HEK293T (cell line): ENCODE data around the gene TMEM94.

ENCODE experiments used
- BHLHE40 ChIP-seq: fragments of 450-650 bp; IDR thresholded peaks from 2 replicates; pipeline ENCODE4 v1.6.1; 2016; ENCODE audit warnings: mild to moderate bottlenecking, moderate library complexity, borderline replicate concordance
- ELF4 ChIP-seq: fragments of 450-650 bp; IDR thresholded peaks from 2 replicates; pipeline ENCODE4 v1.6.1; 2017; ENCODE audit warnings: antibody characterized with exemption
- FOXA1 ChIP-seq: fragments of 450-650 bp; IDR thresholded peaks from 2 replicates; pipeline ENCODE4 v1.6.1; 2016; ENCODE audit warnings: mild to moderate bottlenecking
- FOXK2 ChIP-seq: fragments of 450-650 bp; IDR thresholded peaks from 2 replicates; pipeline ENCODE4 v1.6.1; 2016; ENCODE audit warnings: mild to moderate bottlenecking
- FOXM1 ChIP-seq: fragments of 450-650 bp; IDR thresholded peaks from 2 replicates; pipeline ENCODE4 v1.6.1; 2017; ENCODE audit warnings: mild to moderate bottlenecking, borderline replicate concordance
- HDGF ChIP-seq: fragments of 450-650 bp; IDR thresholded peaks from 2 replicates; pipeline ENCODE4 v1.6.1; 2017; ENCODE audit warnings: antibody characterized with exemption, borderline replicate concordance
- LEF1 ChIP-seq: fragments of 450-650 bp; IDR thresholded peaks from 2 replicates; pipeline ENCODE4 v1.6.1; 2017; ENCODE audit warnings: mild to moderate bottlenecking, borderline replicate concordance
- NFRKB ChIP-seq: fragments of 450-650 bp; IDR thresholded peaks from 2 replicates; pipeline ENCODE4 v1.6.1; 2016; ENCODE audit warnings: mild to moderate bottlenecking, moderate library complexity
- SP1 ChIP-seq: fragments of 450-650 bp; IDR thresholded peaks from 2 replicates; pipeline ENCODE4 v1.6.1; 2017
- SUZ12 ChIP-seq: fragments of 450-650 bp; IDR thresholded peaks from 2 replicates; pipeline ENCODE4 v1.6.1; 2016; ENCODE audit warnings: mild to moderate bottlenecking
- TARDBP ChIP-seq: fragments of 450-650 bp; IDR thresholded peaks from 2 replicates; pipeline ENCODE4 v1.6.1; 2016
- ZNF384 ChIP-seq: fragments of 450-650 bp; IDR thresholded peaks from 2 replicates; pipeline ENCODE4 v1.6.1; 2016

DNA sequence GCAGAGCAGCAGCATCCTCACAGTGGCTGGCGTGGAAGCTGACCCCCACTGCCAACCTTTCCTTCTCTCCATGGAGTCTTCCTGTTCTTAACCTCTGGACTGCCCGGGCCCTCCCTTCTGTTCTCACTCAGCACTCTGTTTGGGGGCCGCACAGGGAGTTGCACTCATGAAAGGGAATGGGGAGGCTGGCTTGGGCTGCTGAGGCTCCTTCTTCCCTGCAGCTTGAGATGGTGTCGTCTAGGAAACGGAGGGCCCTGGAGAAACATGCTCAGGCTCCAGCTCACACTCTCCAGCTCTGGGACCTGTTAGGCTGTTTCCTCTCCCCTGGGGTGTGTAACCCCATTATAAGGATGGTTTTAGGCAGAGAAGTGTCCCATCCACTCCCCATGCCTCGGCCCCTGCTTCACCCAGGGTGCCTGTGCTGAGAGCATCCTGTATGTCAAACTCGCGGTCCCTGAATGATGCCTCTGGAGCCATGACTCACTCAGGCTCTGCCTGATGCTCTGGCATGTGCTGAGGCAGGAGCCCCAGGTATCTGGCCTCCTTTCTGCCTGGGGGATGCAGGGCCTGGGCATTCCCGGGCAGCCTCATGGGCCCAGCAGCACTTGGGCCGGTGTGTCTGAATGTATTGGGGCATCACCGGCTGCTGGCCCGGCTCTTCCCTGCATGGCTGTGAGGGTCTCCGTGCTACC, 18.9 kb downstream of the TMEM94 start:
- TF ChIP-seq LEF1 = no peak
- TF ChIP-seq FOXM1 = no peak
- TF ChIP-seq ELF4 = no peak
- no peak for TF ChIP-seq FOXK2
- no peak for TF ChIP-seq TARDBP
- no peak for TF ChIP-seq HDGF
- no peak for TF ChIP-seq SUZ12
- no peak for TF ChIP-seq SP1
- no peak for TF ChIP-seq FOXA1
- no peak for TF ChIP-seq ZNF384
- TF ChIP-seq NFRKB = no peak
- TF ChIP-seq BHLHE40 = no peak
